Ishikawa (cell line): Measurements from ENCODE around the gene REXO4.

Experiments used
- CEBPB ChIP-seq: IDR thresholded peaks from 2 replicates; pipeline ENCODE4 v1.6.1; 2012
- EP300 ChIP-seq: IDR thresholded peaks from 2 replicates; pipeline ENCODE4 v1.6.1; 2012; ENCODE audit warnings: borderline replicate concordance
- NFIC ChIP-seq: IDR thresholded peaks from 2 replicates; pipeline ENCODE4 v1.6.1; 2012
- RAD21 ChIP-seq: IDR thresholded peaks from 2 replicates; pipeline ENCODE4 v1.6.1; 2012; ENCODE audit warnings: low read depth
- TAF1 ChIP-seq: IDR thresholded peaks from 2 replicates; pipeline ENCODE4 v1.6.1; 2012; ENCODE audit warnings: low read depth, mild to moderate bottlenecking
- YY1 ChIP-seq: IDR thresholded peaks from 2 replicates; pipeline ENCODE4 v1.6.1; 2012; ENCODE audit warnings: low read depth
- TF ChIP-seq, protein P1 (sequence below): IDR thresholded peaks from 2 replicates; pipeline ENCODE4 v1.6.1; 2012; ENCODE audit warnings: low read depth, mild to moderate bottlenecking
- TF ChIP-seq, protein P2 (sequence below): IDR thresholded peaks from 2 replicates; pipeline ENCODE4 v1.6.1; 2012

DNA sequence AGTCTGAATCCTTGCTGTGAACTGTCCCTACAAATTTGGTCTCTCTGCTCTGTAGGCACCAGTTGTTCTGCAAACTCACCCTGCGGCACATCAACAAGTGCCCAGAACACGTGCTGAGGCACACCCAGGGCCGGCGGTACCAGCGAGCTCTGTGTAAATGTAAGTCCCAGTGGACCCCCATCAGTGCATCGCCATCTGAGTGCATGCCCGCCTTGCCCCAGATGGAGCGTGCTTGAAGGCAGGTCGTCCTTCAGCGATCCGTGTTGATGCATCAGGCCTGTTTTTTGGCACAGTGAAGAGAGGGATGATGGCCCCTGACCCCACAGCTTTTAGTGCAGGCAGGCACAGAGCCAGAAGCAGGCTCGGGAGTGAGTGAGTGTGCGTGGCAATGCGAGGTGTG is 60.2 kb downstream of the REXO4 start:
- no peak for TF ChIP-seq EP300
- TF ChIP-seq CEBPB = no peak
- TF ChIP-seq RAD21 = no peak
- TF ChIP-seq YY1 = no peak
- TF ChIP-seq, protein P1, sequence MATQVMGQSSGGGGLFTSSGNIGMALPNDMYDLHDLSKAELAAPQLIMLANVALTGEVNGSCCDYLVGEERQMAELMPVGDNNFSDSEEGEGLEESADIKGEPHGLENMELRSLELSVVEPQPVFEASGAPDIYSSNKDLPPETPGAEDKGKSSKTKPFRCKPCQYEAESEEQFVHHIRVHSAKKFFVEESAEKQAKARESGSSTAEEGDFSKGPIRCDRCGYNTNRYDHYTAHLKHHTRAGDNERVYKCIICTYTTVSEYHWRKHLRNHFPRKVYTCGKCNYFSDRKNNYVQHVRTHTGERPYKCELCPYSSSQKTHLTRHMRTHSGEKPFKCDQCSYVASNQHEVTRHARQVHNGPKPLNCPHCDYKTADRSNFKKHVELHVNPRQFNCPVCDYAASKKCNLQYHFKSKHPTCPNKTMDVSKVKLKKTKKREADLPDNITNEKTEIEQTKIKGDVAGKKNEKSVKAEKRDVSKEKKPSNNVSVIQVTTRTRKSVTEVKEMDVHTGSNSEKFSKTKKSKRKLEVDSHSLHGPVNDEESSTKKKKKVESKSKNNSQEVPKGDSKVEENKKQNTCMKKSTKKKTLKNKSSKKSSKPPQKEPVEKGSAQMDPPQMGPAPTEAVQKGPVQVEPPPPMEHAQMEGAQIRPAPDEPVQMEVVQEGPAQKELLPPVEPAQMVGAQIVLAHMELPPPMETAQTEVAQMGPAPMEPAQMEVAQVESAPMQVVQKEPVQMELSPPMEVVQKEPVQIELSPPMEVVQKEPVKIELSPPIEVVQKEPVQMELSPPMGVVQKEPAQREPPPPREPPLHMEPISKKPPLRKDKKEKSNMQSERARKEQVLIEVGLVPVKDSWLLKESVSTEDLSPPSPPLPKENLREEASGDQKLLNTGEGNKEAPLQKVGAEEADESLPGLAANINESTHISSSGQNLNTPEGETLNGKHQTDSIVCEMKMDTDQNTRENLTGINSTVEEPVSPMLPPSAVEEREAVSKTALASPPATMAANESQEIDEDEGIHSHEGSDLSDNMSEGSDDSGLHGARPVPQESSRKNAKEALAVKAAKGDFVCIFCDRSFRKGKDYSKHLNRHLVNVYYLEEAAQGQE = no peak
- TF ChIP-seq NFIC = no peak
- TF ChIP-seq, protein P2, sequence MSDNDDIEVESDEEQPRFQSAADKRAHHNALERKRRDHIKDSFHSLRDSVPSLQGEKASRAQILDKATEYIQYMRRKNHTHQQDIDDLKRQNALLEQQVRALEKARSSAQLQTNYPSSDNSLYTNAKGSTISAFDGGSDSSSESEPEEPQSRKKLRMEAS = no peak
- no peak for TF ChIP-seq TAF1
